Activated gamma-delta T cell treated with anti-CD3 and anti-CD28 coated beads, Interleukin-2, amount 50 U/mL, for 16 hours (primary cell): ENCODE results near the gene LGR4.
"Not testable (repeated sequence)": the region's sequence is repeated elsewhere in the genome, so short reads cannot be mapped to it uniquely, and the experiment has no call there.

ENCODE experiments used
- DNase-seq: peaks from one replicate; pipeline ENCODE4 v3.0.0-alpha.2; 2020; ENCODE audit warnings: low read depth

LGR4 gene, protein sequence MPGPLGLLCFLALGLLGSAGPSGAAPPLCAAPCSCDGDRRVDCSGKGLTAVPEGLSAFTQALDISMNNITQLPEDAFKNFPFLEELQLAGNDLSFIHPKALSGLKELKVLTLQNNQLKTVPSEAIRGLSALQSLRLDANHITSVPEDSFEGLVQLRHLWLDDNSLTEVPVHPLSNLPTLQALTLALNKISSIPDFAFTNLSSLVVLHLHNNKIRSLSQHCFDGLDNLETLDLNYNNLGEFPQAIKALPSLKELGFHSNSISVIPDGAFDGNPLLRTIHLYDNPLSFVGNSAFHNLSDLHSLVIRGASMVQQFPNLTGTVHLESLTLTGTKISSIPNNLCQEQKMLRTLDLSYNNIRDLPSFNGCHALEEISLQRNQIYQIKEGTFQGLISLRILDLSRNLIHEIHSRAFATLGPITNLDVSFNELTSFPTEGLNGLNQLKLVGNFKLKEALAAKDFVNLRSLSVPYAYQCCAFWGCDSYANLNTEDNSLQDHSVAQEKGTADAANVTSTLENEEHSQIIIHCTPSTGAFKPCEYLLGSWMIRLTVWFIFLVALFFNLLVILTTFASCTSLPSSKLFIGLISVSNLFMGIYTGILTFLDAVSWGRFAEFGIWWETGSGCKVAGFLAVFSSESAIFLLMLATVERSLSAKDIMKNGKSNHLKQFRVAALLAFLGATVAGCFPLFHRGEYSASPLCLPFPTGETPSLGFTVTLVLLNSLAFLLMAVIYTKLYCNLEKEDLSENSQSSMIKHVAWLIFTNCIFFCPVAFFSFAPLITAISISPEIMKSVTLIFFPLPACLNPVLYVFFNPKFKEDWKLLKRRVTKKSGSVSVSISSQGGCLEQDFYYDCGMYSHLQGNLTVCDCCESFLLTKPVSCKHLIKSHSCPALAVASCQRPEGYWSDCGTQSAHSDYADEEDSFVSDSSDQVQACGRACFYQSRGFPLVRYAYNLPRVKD

DNA sequence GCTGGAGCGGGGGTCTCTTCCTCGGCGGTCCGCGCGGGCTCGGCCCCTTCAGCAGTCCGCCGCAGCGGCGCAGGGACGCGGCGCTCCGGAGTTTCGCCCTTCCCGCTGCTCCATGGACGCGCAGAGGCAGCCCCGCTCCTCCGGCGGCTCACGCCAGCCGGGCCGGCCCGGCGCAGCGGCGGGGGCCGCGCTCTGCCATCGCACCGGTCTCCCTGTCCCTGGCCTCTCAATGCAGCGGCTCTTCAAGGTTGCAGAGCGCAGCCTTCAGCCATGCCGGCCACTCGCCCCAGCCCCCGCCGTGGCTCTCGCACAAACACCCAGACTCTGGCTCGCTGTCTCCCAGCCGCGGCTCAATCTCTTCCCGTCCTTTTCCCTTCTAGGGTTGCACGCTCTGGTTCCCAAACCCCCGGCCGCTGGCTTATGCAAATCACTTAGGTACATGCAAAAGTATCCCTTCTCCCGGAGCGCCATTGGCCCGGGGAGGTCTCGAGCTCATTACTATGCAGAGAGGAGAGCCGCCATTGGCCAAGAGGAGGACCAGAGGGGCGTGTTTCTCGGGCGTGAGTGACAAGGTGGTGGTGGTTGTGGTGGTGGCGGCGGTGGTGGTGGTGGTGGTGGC lies at the start of gene LGR4:
LGR4 (minus strand) TSS at position 393 of the 619 bp plus-strand sequence. CDS start 488 bp downstream, outside the sequence.
- DNase-seq = peak; percentile 47

DNA sequence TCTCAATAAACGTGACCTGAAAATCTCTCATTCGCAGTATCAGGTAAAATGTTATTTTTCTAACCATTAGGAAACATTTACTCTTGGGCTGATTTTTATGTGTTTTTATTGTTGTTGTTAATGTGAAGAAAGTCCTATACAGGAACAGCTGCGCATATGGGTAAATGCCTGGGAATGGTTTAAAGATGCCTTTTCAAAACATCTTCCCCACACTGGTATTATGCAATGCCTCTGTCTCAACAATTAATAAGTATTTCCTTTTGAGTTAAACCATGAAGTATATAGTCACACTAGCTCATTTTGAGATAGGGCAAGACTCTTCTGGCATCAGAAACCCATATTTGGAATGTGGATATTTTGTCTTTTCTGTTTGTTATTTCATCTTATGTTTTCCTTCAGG lies 47.6 kb upstream of the LGR4 start:
- DNase-seq = no peak

DNA sequence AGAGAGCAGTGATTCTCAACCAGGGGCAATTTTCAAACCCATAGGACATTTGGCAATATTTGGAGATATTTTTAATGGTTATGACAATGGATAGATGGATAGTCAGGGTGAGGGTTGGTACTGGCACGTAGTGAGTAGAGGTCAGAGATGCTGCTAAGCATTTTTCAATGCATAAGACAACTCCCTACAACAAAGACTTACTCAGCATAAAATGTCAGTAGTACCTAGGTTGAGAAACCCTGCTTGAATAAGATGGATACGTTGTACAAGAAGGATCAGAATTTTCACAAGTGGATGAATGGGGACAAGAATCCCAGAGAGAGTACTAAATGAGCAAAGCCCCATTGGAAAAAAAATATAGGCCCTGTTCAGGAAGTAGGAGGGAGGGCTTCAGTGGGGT lies 45.9 kb upstream of the LGR4 start:
- no peak for DNase-seq

DNA sequence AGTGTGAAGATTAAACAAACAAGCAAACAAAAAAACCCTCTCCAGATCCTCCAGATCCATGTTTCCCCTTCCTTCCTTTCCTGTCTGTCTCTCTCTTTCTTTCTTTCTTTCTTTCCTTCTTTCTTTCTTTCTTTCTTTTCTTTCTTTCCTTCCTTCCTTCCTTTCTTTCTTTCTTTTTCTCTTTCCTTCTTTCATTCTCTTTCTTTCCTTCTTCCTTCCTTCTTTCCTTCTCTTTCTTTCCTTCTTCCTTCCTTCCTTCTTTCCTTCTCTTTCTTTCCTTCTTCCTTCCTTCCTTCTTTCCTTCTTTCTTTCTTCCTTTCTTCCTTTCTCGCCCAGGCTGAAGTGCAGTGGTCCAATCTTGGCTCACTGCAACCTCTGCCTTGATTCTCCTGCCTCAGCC lies 44.9 kb upstream of the LGR4 start:
- DNase-seq = not testable (repeated sequence)

DNA sequence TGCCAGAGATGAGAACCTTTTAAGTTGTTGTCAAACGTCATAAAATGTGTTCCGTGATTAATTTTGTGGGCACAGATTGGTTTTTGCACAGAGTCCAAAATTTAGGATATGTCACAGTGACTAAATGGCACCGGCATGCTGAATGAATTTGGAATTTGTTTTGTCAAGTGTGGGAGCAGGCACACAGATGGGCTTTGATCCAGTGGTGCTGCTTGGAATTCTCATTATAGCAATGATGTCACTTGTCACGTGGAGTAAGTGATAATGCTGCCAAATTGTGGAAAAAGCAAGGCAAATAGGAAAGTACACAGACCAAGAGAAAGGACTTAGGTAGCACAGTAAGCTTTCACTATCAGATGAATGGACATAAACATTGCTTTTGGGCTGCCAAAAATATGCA lies 42.0 kb upstream of the LGR4 start:
- DNase-seq = no peak

DNA sequence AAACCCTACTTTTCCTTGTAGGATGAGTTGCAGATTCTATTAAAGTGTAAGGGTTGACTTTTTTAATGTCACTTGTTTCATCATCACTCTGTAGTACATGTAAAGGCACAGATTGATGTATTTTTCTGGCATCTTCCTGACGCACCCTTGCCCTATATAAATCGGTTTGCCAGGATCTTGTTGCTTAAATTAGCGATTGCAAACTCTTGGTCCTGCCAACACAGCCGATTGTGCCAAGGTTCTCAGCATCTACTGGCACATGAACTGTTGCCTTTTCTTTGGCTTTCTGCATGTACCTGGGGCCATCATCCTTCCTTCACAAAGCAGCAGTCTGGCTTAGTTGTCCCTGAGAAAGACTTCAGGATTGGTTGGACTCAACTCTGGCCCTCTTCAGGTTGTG lies 41.5 kb upstream of the LGR4 start:
- no peak for DNase-seq

DNA sequence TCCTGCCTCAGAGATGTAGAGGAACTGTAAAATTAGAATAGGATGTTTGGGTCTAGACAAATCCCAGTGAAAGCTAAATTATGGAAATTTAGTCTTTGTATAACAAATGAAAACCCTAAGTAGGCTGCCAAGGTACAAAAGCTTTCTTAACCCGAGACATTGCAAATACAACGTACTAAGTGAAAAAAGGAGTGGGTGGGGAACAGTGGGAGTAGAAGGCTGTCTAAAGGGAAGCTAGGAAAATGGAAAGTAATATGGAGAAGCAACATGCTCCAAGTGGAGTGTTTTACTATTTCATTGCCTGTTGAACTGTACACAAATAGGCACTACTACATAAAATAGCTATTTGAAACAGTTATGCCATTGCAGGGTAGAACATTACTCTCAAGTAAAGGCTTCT lies 40.8 kb upstream of the LGR4 start:
- DNase-seq = no peak

DNA sequence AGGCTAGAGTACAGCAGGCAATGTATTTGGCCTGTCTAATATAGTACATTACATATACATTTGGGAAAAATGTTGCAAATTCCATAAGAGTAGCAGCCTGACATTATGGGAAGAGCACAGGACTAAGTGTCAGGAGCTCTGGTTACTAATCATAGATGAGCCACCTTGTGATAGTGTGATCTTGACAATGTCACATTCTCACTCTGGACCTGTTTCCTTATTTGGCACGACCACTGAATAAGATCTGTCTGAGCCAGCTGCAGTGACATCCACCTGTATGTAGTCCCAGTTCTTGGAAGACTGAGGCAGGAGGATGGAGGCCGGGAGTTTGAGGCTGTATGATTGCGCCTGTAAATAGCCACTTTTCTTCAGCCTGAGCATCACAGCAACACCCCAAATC lies 39.6 kb upstream of the LGR4 start:
- no peak for DNase-seq

DNA sequence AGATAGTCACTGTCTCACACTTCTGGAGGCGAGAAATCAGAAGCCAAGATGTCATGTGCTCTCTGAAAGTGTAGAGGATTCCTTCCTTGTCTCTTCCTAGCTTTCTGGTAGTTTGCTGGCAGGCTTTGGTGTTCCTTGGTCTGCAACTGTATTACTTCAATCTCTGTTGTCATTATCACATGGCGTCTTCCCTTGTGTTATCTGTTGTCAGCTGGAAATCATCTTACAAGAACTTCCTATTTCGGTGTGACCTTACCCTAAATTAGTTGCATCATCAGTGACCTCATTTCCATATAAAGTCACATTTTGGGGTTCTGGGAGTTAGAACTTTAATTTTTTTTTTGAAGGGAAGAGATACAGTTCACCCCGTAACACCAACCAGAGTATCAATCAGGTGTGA lies 37.3 kb upstream of the LGR4 start:
- DNase-seq = no peak

DNA sequence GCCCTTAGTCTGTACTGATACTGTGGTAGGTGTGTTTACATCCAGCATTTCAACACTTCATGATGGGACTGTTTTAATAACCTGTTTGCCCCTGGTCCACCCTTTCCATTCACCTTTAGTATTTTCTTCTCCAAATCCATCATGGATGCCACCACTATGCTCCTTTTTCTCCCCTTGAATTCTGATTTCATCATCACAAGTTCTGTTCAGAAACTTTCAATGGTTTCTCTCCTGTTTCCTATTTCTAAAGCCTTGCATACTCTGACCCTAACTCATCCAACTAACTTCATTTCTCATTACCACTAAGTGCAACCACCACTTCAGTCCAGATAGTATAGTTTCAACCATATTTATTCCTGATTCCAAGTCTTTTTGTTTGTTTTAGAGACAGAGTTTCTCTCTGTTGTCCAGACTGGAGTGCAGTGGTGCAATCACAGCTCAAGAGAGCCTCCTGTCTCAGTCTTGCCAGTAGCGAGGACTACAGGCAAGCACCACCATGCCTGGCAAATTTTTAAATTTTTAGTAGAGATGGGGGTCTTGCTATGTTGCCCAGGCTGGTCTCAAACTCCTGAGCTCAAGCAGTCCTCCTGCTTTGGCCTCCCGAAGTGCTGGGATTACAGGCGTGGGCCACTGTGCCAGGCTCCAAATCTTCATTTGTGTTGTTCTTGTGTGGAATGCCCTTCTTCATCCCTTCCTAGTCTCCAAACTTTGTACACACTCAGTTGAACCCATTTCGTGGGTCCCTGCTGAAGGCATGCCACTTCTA lies 35.1 kb upstream of the LGR4 start:
- DNase-seq = no peak

DNA sequence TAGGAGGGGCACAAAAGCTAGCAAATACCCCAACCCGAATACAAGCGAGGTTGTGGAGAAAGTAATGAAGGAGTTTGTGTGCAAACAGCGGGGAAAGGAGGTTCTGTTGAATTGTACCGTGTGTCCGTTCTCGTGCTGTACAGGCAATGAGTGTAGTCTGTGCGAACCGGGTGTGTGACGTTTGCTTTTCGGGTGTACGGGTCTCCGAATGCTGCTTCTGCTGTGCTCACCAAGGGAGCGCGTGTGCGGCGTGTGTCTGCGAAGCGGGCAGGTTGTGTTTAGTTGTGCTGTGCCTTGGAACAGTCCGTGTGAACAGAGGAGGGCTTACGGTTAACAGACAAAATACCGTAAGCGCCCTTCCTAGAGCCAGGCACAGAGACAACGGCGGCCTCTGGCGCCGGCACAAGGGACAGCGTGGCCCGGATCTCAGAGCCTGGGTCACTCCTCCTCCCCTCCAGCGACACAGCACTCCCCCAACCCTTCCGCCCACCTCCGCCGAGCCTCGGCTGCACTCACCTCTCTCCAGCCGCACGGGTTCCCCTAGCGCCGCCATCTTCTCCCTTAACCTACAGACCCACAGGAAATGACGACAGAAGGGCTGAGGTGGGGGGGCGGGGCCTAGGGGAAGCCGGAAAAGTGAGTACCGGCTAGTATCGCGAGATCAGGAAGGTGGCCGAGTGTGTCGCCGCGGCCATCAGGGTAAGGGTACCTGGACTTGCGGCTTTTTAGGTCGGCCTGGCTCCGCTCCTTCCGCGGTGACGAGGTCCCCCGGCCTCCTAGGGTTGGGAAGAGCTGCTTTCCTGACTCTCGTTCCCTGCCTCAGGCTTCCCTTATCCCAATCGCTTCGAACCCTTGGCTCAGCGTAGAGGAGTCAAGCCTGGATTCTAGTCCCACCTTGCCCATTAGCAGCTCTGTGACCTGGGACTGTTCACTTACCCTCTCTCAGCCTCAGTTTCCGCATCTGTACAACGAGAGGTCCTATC lies 33.9 kb upstream of the LGR4 start, which contains the start of gene LIN7C:
LIN7C (minus strand) TSS at position 570 of the 983 bp plus-strand sequence; CDS start at position 553, 17 bp downstream.
- DNase-seq = peak; percentile 98

DNA sequence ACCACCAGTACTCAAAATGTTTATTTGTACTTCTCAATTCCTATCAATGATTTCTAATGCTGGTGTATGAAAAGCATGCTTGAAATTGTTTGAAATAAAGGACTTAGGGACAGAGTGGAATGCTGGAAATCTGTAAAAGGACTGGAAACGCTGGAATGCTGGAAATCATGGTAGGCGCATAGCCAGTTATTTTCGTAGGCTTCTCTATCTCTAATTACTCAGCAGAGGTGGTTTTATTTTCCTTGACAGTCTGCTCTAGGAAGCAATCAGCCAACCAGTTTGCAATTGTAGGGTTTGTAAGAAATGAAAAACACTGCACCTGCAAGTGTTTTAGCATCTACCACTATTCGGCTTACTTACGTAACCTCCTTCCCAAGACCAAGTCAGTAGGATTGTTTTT lies 33.2 kb upstream of the LGR4 start:
- no peak for DNase-seq

DNA sequence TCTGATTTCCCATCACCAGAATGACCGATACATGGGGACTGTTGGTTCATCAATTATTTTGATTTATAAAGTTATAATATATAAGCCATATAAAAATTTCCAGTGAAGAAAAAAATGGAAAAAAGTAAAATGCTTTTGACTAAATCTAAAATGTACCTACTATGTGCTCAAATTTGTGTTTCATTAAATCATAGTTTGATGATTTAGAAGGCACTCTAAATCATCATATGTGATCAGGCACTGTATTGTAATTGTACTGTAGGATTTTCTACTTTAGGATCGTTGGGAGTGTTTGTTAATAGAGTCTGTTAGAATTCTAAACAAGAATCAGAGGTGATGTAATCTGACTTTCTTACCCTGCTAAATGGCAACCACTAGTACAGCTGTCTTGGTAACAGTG lies 31.6 kb upstream of the LGR4 start:
- no peak for DNase-seq

DNA sequence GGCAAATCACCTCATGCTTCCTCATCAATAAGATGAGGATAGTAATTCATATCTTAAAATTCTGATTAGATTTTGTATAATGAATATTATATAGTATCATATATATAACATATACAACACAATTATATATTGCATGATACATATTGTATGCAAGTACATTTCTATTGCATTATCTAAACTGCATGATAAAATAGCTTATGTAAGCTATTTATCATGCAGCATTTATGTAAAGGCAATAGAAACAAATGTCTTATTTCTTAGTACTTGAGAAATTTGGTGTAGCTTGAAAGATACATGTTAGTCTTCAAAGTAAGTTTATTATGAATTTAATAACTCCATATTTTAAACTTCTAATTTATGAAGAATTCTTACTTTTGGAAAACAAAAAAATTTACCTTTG lies 28.5 kb upstream of the LGR4 start:
- DNase-seq = no peak

DNA sequence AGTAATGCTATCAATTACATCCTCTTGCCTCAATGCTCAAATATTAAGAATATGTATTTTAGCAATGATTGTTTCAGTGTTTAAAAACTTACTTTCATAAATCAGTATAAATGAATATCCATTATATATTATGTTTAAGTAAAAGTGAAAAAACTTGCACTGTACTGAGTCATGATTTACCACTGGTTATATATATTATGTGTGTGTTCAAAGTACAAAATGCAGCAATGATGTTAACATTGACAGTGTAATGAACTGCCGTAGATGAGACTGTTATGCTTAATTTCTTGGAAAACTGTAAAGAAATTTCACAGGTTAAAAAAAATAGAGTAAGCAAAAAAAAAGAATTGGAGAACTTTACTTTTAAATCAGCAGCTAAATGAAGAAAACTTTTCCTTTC lies 25.3 kb upstream of the LGR4 start:
- DNase-seq = no peak

DNA sequence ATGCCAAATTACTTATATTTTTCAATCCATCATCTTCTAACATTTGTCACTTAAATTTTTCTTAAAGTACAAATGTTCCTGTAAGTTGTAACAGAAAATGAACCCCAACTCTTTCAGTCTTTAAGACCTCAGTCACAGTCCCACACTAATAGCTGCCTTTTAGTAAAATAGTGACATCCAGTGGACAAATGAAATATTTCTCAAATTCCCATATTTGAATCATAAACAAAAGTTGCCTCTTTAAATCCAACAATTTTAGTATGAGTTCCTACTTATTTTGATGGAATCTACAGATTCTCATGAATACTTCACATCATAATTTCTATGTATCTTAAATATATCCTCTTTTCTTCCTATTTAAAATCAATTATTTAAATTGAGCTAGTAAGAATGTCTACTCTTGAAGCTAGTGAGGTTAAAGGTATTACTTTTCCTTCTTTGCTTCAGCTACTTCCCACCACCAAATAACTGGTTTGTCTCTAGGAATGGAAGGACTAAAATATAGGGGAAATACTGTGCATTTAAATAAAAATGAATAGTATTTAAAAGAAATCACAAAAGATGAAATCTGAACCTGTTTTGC lies 24.8 kb upstream of the LGR4 start:
- no peak for DNase-seq

DNA sequence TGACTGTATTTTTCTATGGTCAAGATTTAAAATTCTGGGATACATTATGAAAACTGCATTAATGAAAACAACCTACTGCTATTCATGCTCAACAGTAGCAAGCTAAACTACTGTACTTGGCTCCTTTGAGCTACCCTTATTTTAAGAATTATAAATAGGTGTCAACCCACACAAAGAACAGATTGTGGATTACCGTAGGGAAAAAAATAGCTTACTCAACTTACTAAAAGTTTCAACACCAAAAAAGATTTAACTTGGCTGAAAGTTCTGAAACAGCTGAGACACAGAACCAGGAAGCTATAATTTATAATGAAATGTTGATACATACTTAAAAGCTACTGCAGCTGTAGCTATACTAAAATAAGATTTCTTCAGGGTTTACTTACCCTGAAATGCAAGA lies 23.9 kb upstream of the LGR4 start:
- DNase-seq = no peak

DNA sequence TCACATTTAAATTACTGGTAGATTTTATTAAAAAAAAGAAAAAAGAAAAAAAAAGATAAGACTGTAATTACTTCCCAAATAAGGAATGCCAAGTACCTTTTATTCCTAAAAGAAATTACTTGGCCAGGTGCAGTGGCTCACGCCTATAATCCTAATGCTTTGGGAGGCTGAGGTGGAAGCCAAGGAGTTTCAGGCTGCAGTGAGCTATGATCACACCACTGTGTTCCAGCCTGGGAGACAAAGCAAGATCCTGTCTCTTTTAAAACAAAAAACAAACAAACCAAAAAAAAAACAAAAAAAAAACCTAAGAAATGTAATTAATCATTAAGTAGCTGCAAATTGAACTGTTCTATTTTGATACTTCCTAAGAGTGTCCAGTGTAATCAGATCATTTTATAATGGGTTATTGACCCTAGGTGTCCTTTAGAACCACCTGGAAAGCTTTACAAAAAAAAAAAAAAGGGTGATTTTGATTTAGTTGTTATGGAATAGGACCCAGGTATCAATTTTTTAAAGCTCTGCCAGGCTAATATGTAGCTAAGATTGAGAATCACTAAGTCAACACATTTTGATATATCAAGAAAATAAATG lies 23.2 kb upstream of the LGR4 start:
- DNase-seq = no peak

DNA sequence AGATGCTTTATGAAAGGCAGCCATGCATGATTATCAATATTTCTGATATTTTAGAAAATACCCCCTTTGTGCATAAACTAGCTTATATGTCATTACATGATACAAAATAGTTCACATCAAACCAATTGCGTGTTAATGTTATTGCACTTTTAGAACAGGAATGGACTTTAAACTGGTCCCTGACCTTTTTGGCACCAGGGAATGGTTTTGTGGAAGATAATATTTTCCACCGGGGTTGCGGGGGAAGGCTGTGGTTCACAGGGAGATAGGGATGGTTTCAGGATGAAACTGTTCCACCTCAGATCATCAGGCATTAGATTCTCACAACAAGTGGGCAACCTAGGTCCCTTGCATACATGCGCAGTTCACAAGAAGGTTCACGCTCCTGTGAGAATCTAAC lies 16.5 kb upstream of the LGR4 start:
- no peak for DNase-seq

DNA sequence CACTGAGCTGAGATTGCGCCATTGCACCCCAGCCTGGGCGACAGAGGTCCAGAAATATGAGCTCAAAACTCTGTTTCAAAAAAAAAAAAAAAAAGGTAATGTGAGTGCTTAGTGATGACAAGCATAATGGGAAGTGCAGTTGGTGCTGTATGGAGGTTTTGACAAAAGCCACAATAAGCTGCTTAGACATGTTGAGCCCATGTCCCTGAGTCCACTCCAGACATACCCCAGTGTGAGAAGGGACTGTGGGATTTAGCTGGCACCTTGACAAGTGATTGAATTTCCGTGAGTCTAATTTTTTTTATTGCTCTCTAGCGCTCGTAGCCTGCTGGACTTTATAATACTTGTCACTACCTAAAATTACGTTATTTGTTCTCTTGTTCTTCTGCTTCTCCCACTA lies 15.1 kb upstream of the LGR4 start:
- DNase-seq = no peak
